ENCODE measurements around the gene CYP2R1. TPM values are rescaled to one million over a fixed set of nuclear protein-coding genes. Genes with fewer than 3 reads are reported as not detected.

The CYP2R1 gene
- total and polyA plus RNA-seq, 2 experiments from 2014 or later: 11.8 to 16.4 TPM

DNA sequence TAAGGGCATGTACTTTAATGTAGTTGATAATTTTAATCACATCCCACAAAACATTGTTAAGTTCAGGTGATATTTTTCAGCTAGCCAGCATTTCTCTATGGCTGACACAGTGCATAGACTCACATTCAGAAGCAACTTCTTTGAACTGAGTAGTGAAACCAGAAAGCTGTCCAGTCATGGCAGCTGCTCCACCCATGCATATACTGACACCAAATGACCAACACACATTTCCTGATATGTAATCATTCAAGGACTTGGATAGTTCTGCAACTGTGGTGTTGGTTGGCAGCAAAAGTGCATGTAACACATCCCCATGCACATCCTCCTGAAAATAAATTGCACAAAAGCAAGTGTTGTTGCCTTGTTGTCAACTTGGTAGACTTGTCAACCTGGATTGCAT, 40.4 kb upstream of the CYP2R1 start:
- Histone ChIP-seq H3F3A (replicated peaks; ENCODE audit: low read depth) (no peaks in the 10 kb centered on the region), H3K27ac (ENCODE audit: low read depth) (no peak overlapping the region), H4K20me1 (replicated peaks; ENCODE audit: insufficient read depth) (no peaks in the 10 kb centered on the region), H3K27me3 (ENCODE audit: insufficient read depth) (no peaks in the 10 kb centered on the region), H2AFZ (no peak overlapping the region), H3K9me2 (ENCODE audit: insufficient read depth) (no peaks in the 10 kb centered on the region), H3K4me3 (no peak overlapping the region), H3K79me2 (replicated peaks; ENCODE audit: insufficient read depth) (no peaks in the 10 kb centered on the region), H3K36me3 (ENCODE audit: insufficient read depth) (no peaks in the 10 kb centered on the region), H3K4me2 (no peak overlapping the region), H3K4me1 (ENCODE audit: insufficient read depth) (no peaks in the 10 kb centered on the region)
- no peaks in the 10 kb centered on the region for H3K27me3 Mint-ChIP-seq (ENCODE audit: insufficient read depth, low read depth, poor library complexity)
- ATAC-seq: no peak
- no peak overlapping the region for H3K4me3 Mint-ChIP-seq
- H3K4me1 Mint-ChIP-seq: no peaks in the 10 kb centered on the region
- no peak overlapping the region for H3K27ac Mint-ChIP-seq
- TF ChIP-seq CREB1 (CRISPR knock-in tag; IDR thresholded peaks at IDR 0.05; ENCODE audit: low read depth) (no peak), NANOG (IDR thresholded peaks at IDR 0.05; ENCODE audit: borderline replicate concordance) (no peak), ZNF331 (CRISPR knock-in tag; IDR thresholded peaks at IDR 0.05; ENCODE audit: low read depth) (no peak), ZNF114 (CRISPR knock-in tag; IDR thresholded peaks at IDR 0.05) (no peak), STAT1 (IDR thresholded peaks at IDR 0.05; ENCODE audit: unreplicated experiment) (no peak), EZH2 (IDR thresholded peaks at IDR 0.05; ENCODE audit: low read depth, unreplicated experiment) (no peak), EZH2phosphoT487 (IDR thresholded peaks at IDR 0.05; ENCODE audit: unreplicated experiment) (no peak), JUNB (IDR thresholded peaks at IDR 0.05; ENCODE audit: unreplicated experiment) (no peak), POLR2AphosphoS5 (IDR thresholded peaks at IDR 0.05; ENCODE audit: low read depth) (no peak)
- TF ChIP-seq, protein P1, sequence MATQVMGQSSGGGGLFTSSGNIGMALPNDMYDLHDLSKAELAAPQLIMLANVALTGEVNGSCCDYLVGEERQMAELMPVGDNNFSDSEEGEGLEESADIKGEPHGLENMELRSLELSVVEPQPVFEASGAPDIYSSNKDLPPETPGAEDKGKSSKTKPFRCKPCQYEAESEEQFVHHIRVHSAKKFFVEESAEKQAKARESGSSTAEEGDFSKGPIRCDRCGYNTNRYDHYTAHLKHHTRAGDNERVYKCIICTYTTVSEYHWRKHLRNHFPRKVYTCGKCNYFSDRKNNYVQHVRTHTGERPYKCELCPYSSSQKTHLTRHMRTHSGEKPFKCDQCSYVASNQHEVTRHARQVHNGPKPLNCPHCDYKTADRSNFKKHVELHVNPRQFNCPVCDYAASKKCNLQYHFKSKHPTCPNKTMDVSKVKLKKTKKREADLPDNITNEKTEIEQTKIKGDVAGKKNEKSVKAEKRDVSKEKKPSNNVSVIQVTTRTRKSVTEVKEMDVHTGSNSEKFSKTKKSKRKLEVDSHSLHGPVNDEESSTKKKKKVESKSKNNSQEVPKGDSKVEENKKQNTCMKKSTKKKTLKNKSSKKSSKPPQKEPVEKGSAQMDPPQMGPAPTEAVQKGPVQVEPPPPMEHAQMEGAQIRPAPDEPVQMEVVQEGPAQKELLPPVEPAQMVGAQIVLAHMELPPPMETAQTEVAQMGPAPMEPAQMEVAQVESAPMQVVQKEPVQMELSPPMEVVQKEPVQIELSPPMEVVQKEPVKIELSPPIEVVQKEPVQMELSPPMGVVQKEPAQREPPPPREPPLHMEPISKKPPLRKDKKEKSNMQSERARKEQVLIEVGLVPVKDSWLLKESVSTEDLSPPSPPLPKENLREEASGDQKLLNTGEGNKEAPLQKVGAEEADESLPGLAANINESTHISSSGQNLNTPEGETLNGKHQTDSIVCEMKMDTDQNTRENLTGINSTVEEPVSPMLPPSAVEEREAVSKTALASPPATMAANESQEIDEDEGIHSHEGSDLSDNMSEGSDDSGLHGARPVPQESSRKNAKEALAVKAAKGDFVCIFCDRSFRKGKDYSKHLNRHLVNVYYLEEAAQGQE (IDR thresholded peaks at IDR 0.05; ENCODE audit: unreplicated experiment): no peak
- TF ChIP-seq, protein P2, sequence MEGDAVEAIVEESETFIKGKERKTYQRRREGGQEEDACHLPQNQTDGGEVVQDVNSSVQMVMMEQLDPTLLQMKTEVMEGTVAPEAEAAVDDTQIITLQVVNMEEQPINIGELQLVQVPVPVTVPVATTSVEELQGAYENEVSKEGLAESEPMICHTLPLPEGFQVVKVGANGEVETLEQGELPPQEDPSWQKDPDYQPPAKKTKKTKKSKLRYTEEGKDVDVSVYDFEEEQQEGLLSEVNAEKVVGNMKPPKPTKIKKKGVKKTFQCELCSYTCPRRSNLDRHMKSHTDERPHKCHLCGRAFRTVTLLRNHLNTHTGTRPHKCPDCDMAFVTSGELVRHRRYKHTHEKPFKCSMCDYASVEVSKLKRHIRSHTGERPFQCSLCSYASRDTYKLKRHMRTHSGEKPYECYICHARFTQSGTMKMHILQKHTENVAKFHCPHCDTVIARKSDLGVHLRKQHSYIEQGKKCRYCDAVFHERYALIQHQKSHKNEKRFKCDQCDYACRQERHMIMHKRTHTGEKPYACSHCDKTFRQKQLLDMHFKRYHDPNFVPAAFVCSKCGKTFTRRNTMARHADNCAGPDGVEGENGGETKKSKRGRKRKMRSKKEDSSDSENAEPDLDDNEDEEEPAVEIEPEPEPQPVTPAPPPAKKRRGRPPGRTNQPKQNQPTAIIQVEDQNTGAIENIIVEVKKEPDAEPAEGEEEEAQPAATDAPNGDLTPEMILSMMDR (conservative IDR thresholded peaks at IDR 0.05; ENCODE audit: low read depth in 2 of 2): no peak
- TF ChIP-seq, protein P3, sequence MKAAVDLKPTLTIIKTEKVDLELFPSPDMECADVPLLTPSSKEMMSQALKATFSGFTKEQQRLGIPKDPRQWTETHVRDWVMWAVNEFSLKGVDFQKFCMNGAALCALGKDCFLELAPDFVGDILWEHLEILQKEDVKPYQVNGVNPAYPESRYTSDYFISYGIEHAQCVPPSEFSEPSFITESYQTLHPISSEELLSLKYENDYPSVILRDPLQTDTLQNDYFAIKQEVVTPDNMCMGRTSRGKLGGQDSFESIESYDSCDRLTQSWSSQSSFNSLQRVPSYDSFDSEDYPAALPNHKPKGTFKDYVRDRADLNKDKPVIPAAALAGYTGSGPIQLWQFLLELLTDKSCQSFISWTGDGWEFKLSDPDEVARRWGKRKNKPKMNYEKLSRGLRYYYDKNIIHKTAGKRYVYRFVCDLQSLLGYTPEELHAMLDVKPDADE (IDR thresholded peaks at IDR 0.05): no peak
- TF ChIP-seq, protein P4, sequence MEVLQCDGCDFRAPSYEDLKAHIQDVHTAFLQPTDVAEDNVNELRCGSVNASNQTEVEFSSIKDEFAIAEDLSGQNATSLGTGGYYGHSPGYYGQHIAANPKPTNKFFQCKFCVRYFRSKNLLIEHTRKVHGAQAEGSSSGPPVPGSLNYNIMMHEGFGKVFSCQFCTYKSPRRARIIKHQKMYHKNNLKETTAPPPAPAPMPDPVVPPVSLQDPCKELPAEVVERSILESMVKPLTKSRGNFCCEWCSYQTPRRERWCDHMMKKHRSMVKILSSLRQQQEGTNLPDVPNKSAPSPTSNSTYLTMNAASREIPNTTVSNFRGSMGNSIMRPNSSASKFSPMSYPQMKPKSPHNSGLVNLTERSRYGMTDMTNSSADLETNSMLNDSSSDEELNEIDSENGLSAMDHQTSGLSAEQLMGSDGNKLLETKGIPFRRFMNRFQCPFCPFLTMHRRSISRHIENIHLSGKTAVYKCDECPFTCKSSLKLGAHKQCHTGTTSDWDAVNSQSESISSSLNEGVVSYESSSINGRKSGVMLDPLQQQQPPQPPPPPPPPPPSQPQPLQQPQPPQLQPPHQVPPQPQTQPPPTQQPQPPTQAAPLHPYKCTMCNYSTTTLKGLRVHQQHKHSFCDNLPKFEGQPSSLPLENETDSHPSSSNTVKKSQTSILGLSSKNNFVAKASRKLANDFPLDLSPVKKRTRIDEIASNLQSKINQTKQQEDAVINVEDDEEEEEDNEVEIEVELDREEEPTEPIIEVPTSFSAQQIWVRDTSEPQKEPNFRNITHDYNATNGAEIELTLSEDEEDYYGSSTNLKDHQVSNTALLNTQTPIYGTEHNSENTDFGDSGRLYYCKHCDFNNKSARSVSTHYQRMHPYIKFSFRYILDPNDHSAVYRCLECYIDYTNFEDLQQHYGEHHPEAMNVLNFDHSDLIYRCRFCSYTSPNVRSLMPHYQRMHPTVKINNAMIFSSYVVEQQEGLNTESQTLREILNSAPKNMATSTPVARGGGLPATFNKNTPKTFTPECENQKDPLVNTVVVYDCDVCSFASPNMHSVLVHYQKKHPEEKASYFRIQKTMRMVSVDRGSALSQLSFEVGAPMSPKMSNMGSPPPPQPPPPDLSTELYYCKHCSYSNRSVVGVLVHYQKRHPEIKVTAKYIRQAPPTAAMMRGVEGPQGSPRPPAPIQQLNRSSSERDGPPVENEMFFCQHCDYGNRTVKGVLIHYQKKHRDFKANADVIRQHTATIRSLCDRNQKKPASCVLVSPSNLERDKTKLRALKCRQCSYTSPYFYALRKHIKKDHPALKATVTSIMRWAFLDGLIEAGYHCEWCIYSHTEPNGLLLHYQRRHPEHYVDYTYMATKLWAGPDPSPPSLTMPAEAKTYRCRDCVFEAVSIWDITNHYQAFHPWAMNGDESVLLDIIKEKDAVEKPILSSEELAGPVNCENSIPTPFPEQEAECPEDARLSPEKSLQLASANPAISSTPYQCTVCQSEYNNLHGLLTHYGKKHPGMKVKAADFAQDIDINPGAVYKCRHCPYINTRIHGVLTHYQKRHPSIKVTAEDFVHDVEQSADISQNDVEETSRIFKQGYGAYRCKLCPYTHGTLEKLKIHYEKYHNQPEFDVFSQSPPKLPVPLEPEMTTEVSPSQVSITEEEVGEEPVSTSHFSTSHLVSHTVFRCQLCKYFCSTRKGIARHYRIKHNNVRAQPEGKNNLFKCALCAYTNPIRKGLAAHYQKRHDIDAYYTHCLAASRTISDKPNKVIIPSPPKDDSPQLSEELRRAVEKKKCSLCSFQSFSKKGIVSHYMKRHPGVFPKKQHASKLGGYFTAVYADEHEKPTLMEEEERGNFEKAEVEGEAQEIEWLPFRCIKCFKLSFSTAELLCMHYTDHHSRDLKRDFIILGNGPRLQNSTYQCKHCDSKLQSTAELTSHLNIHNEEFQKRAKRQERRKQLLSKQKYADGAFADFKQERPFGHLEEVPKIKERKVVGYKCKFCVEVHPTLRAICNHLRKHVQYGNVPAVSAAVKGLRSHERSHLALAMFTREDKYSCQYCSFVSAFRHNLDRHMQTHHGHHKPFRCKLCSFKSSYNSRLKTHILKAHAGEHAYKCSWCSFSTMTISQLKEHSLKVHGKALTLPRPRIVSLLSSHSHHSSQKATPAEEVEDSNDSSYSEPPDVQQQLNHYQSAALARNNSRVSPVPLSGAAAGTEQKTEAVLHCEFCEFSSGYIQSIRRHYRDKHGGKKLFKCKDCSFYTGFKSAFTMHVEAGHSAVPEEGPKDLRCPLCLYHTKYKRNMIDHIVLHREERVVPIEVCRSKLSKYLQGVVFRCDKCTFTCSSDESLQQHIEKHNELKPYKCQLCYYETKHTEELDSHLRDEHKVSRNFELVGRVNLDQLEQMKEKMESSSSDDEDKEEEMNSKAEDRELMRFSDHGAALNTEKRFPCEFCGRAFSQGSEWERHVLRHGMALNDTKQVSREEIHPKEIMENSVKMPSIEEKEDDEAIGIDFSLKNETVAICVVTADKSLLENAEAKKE (CRISPR knock-in tag; IDR thresholded peaks at IDR 0.05): no peak
- peaks cover 26% of the 10 kb centered on the region for H3K9me3 Mint-ChIP-seq
- H3K36me3 Mint-ChIP-seq (ENCODE audit: low read depth): peaks cover 10% of the 10 kb centered on the region
- no peak for DNase-seq (ENCODE audit: low spot score)
